Left lung (tissue), 10 donors: Measurements from ENCODE around the gene TLX1. TPM values are rescaled to one million over a fixed set of nuclear protein-coding genes. Genes with fewer than 3 reads are reported as not detected.

Experiments
- ATAC-seq: fragments of 200-7000 bp; cut with Tn5 transposase; one replicate; pipeline ENCODE4 v1.9.1; 2020; ENCODE audit warnings: moderate library complexity
- DNase-seq, 4 donors: peaks; one replicate each; pipeline ENCODE4 v3.0.0-alpha.2; 2013 to 2020
- H3K27ac ChIP-seq, 2 donors: fragments of 200-600 bp; sonication (generic) in 1 of 2; one replicate each; pipeline versions ENCODE4 v1.5.0 to v1.8.0; 2020 to 2021
- H3K27me3 ChIP-seq, 2 donors: fragments of 200-600 bp; sonication (generic) in 1 of 2; one replicate each; pipeline versions ENCODE4 v1.5.0 to v1.8.0; 2020 to 2021
- H3K36me3 ChIP-seq, 2 donors: fragments of 200-600 bp; sonication (generic) in 1 of 2; one replicate each; pipeline versions ENCODE4 v1.5.0 to v1.8.0; 2020 to 2021
- H3K4me1 ChIP-seq, 2 donors: fragments of 200-600 bp; one replicate each; pipeline ENCODE4 v1.8.0; 2021
- H3K4me3 ChIP-seq, 2 donors: fragments of 200-600 bp; sonication (generic) in 1 of 2; one replicate each; pipeline versions ENCODE4 v1.5.0 to v1.8.0; 2020 to 2021; ENCODE audit warnings: mild to moderate bottlenecking in 1 of 2
- H3K9me3 ChIP-seq, 2 donors: fragments of 200-600 bp; sonication (generic) in 1 of 2; one replicate each; pipeline versions ENCODE4 v1.5.0 to v1.8.0; 2020 to 2021
- CTCF ChIP-seq, 2 donors: fragments of 200-600 bp; sonication (generic) in 1 of 2; IDR thresholded peaks; one replicate each; pipeline versions ENCODE4 v1.5.0 to v1.8.0; 2021; ENCODE audit warnings: antibody characterized with exemption in 2 of 2
- intact Hi-C, 2 donors: fragments of 100-400 bp; cut with DNase I; formaldehyde crosslinking; loops; one replicate each; pipeline versions ENCODE4 v1.11.2 to v1.14.2; 2022
- polyA plus RNA-seq, 6 donors: library from polyadenylated mRNA; unstranded; fragments of 120-200 nt; gene quantifications; one replicate each; pipeline ENCODE4 v1.2.1, GENCODE V29; 2013; ENCODE audit not compliant: insufficient read length in 6 of 6
- total RNA-seq, 2 donors: library from RNA; stranded (reverse); fragmentation: NEBNext Ultra II Directional; extraction: Animal tissue kit (Norgen Biotek cat#: 25700); gene quantifications; one replicate each; pipeline ENCODE4 v1.2.1, GENCODE V29; 2021
- donor health status: DM: no; HTN: yes; CAD: no.
- donor health status: DM: no; HTN: no; CAD: no.

TLX1 gene
- total and polyA plus RNA-seq, 8 donors = not detected

- intact Hi-C loops = no loop called here
- Histone ChIP-seq H3K9me3 (no peaks in the 10 kb centered on the region), H3K36me3 (no peaks in the 10 kb centered on the region), H3K4me1 (no peaks in the 10 kb centered on the region), H3K27me3 (peaks cover 7 to 91% of the 10 kb centered on the region in 2 donors), H3K4me3 (no peak overlapping the region), H3K27ac (no peak overlapping the region)
- DNase-seq (peak in 1 of 4 donors; percentile 18), ATAC-seq (no peak)
- no peak for TF ChIP-seq CTCF (IDR thresholded peaks at IDR 0.05)
These were observed 20.1 kb upstream of the TLX1 start for GRCh38 chr10:101110856-101111523.

- no peaks in the 10 kb centered on the region for H3K4me1 ChIP-seq
- H3K27me3 ChIP-seq = peaks cover 7 to 93% of the 10 kb centered on the region in 2 donors
- no peaks in the 10 kb centered on the region for H3K36me3 ChIP-seq
- H3K9me3 ChIP-seq = no peaks in the 10 kb centered on the region
- no peak overlapping the region for H3K4me3 ChIP-seq
- DNase-seq (no peak), ATAC-seq (no peak)
- intact Hi-C loops = no loop called here
- H3K27ac ChIP-seq = no peak overlapping the region
- TF ChIP-seq CTCF (IDR thresholded peaks at IDR 0.05) = no peak
These were observed 19.6 kb upstream of the TLX1 start for GRCh38 chr10:101111547-101111946.

- intact Hi-C loops = no loop called here
- Histone ChIP-seq H3K9me3 (no peaks in the 10 kb centered on the region), H3K27me3 (peaks cover 7 to 92% of the 10 kb centered on the region in 2 donors), H3K4me1 (no peaks in the 10 kb centered on the region), H3K4me3 (no peak overlapping the region), H3K27ac (no peak overlapping the region), H3K36me3 (no peaks in the 10 kb centered on the region)
- TF ChIP-seq CTCF (IDR thresholded peaks at IDR 0.05) = no peak
- DNase-seq (peak in 1 of 4 donors; percentile 20), ATAC-seq (no peak)
These were observed 18.1 kb upstream of the TLX1 start for GRCh38 chr10:101112799-101113594.

GRCh38 chr10:101113890-101114403 lies 17.2 kb upstream of the TLX1 start:
- no peak for TF ChIP-seq CTCF (IDR thresholded peaks at IDR 0.05)
- H3K4me1 ChIP-seq = no peaks in the 10 kb centered on the region
- no peak for ATAC-seq
- H3K36me3 ChIP-seq = no peaks in the 10 kb centered on the region
- H3K27me3 ChIP-seq = peaks cover 7 to 91% of the 10 kb centered on the region in 2 donors
- intact Hi-C loops = no loop called here
- no peak overlapping the region for H3K4me3 ChIP-seq
- no peak for DNase-seq
- no peak overlapping the region for H3K27ac ChIP-seq
- H3K9me3 ChIP-seq = no peaks in the 10 kb centered on the region

GRCh38 chr10:101114646-101115045 lies 16.5 kb upstream of the TLX1 start:
- intact Hi-C loops = no loop called here
- no peak for TF ChIP-seq CTCF (IDR thresholded peaks at IDR 0.05)
- Histone ChIP-seq H3K27ac (no peak overlapping the region), H3K4me3 (no peak overlapping the region), H3K4me1 (no peaks in the 10 kb centered on the region), H3K9me3 (no peaks in the 10 kb centered on the region), H3K27me3 (peaks cover 7 to 93% of the 10 kb centered on the region in 2 donors), H3K36me3 (no peaks in the 10 kb centered on the region)
- DNase-seq (no peak), ATAC-seq (no peak)
